ENCODE results near the gene NAP1L5.

DNA sequence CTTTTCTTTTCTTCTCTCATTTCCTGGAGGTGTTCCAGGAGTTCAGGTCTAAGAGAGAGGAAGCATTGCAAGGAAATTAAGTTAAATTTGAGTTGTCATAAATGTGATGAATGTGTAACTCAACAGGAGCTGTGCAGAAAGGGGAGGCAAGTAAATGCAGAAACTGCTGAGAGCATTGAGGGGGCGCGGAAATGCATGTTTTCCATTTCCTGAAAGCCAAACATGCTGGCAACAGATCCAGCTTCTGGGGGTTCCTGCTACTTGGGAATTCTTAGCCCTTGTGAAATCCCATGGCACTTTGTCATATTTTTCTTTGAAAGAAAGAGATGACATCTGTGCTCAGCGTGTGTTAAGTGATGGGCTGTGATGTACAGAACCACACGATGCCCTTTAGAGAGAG lies 33.8 kb upstream of the NAP1L5 start:
- no peak for TF ChIP-seq SMC3 (IDR thresholded peaks at IDR 0.05)
- no peak for TF ChIP-seq JUN (IDR thresholded peaks at IDR 0.05)
- TF ChIP-seq CTCF (IDR thresholded peaks at IDR 0.05): no peak
- TF ChIP-seq RNF2 (IDR thresholded peaks at IDR 0.05; ENCODE audit: borderline replicate concordance, low read depth): no peak

Measured in A549 (cell line).